GM23248 (cell line): Measurements from ENCODE around the gene THSD7A.

ENCODE experiments used
- EZH2 ChIP-seq: fragments of 200-600 bp; sonication (generic); IDR thresholded peaks from 2 replicates; pipeline ENCODE4 v1.6.1; 2018; ENCODE audit warnings: antibody characterized with exemption, mild to moderate bottlenecking; ENCODE audit not compliant: insufficient read depth, poor library complexity, severe bottlenecking
- EZH2phosphoT487 ChIP-seq: fragments of 200-600 bp; sonication (generic); IDR thresholded peaks from 2 replicates; pipeline ENCODE4 v1.6.1; 2018; ENCODE audit warnings: antibody characterized with exemption, moderate library complexity, mild to moderate bottlenecking, low read depth; ENCODE audit not compliant: insufficient read depth

- TF ChIP-seq EZH2phosphoT487, result no peak
- TF ChIP-seq EZH2, result no peak
These were observed 14.5 kb upstream of the THSD7A start for GRCh38 chr7:11846361-11846955.
